ENCODE data around the gene PTPRN2. TPM values are rescaled to one million over a fixed set of nuclear protein-coding genes. Genes with fewer than 3 reads are reported as not detected.

Gene PTPRN2
- total RNA-seq, 1 experiment from 2014 or later = 0.11 TPM

DNA sequence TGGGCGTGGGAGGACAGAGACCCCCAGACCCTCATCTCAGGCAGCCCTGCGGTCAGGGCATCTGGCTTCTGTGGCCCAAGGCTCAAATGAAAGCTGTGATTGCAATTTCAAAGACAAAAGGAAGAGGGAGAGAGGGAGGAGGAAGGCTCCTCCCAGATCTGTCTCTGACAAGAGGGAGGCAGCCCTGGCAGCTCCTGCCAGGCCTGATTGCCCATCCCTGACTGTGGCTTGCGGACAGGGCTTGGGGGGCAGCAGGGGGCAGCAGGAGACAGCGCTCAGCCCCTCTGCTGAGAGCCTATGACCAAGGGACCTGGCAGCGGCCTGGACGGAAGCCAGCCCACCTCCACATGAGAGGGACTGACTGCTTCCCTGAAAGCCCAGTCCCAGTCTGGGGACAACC, 91.8 kb downstream of the PTPRN2 start:
- DNase-seq (ENCODE audit: low spot score) = peak; percentile 15
- H3K4me1 ChIP-seq (ENCODE audit: insufficient read depth, low read length, poor library complexity, severe bottlenecking) = no peaks in the 10 kb centered on the region
- POLR2A ChIA-PET (ENCODE audit: low non-redundant PET) = no interaction called here
- no peak overlapping the region for H3K27ac ChIP-seq (ENCODE audit: low read depth, low read length, poor library complexity, severe bottlenecking)
- no peak overlapping the region for H3K4me3 ChIP-seq (ENCODE audit: low read depth, low read length, poor library complexity, severe bottlenecking)
- no peaks in the 10 kb centered on the region for H3K27me3 ChIP-seq (replicated peaks; ENCODE audit: insufficient read depth, low read depth, low read length, poor library complexity)
- H3K36me3 ChIP-seq (ENCODE audit: insufficient read depth, low read length, poor library complexity, severe bottlenecking) = no peaks in the 10 kb centered on the region
- CTCF ChIA-PET = interaction anchor here (0.6 kb wide), 1 partner anchor 189 kb away, joined by 3 read pairs; no protein-coding TSS in a partner anchor
- H3K9me3 ChIP-seq (ENCODE audit: low read depth, low read length, poor library complexity, severe bottlenecking) = no peaks in the 10 kb centered on the region
- no TSS peak for BruUV-seq (replicated peaks)
- no peak for TF ChIP-seq CTCF (conservative IDR thresholded peaks at IDR 0.05; ENCODE audit: low read depth, low read length)
- no peak for TF ChIP-seq EZH2 (IDR thresholded peaks at IDR 0.05; ENCODE audit: borderline replicate concordance, low read depth, low read length, poor library complexity, severe bottlenecking)
- intact Hi-C loops (cut with micrococcal nuclease; ENCODE audit: unreplicated experiment) = no loop called here

GRCh38 chr7:158495216-158495615, 92.4 kb downstream of the PTPRN2 start:
- H3K4me1 ChIP-seq (ENCODE audit: insufficient read depth, low read length, poor library complexity, severe bottlenecking) = no peaks in the 10 kb centered on the region
- intact Hi-C loops (cut with micrococcal nuclease; ENCODE audit: unreplicated experiment) = no loop called here
- H3K4me3 ChIP-seq (ENCODE audit: low read depth, low read length, poor library complexity, severe bottlenecking) = no peak overlapping the region
- no peaks in the 10 kb centered on the region for H3K9me3 ChIP-seq (ENCODE audit: low read depth, low read length, poor library complexity, severe bottlenecking)
- no peaks in the 10 kb centered on the region for H3K36me3 ChIP-seq (ENCODE audit: insufficient read depth, low read length, poor library complexity, severe bottlenecking)
- H3K27ac ChIP-seq (ENCODE audit: low read depth, low read length, poor library complexity, severe bottlenecking) = no peak overlapping the region
- DNase-seq (ENCODE audit: low spot score) = no peak
- H3K27me3 ChIP-seq (replicated peaks; ENCODE audit: insufficient read depth, low read depth, low read length, poor library complexity) = no peaks in the 10 kb centered on the region
- TF ChIP-seq CTCF (conservative IDR thresholded peaks at IDR 0.05; ENCODE audit: low read depth, low read length) = no peak
- no peak for TF ChIP-seq EZH2 (IDR thresholded peaks at IDR 0.05; ENCODE audit: borderline replicate concordance, low read depth, low read length, poor library complexity, severe bottlenecking)
- no TSS peak for BruUV-seq (replicated peaks)
- CTCF ChIA-PET = interaction anchor here (0.6 kb wide), 1 partner anchor 190 kb away, joined by 3 read pairs; no protein-coding TSS in a partner anchor
- POLR2A ChIA-PET (ENCODE audit: low non-redundant PET) = no interaction called here

GRCh38 chr7:158494643-158495042, 93.0 kb downstream of the PTPRN2 start:
- no peak for DNase-seq (ENCODE audit: low spot score)
- no peak overlapping the region for H3K27ac ChIP-seq (ENCODE audit: low read depth, low read length, poor library complexity, severe bottlenecking)
- intact Hi-C loops (cut with micrococcal nuclease; ENCODE audit: unreplicated experiment) = no loop called here
- H3K36me3 ChIP-seq (ENCODE audit: insufficient read depth, low read length, poor library complexity, severe bottlenecking) = no peaks in the 10 kb centered on the region
- TF ChIP-seq CTCF (conservative IDR thresholded peaks at IDR 0.05; ENCODE audit: low read depth, low read length) (no peak), EZH2 (IDR thresholded peaks at IDR 0.05; ENCODE audit: borderline replicate concordance, low read depth, low read length, poor library complexity, severe bottlenecking) (no peak)
- no peak overlapping the region for H3K4me3 ChIP-seq (ENCODE audit: low read depth, low read length, poor library complexity, severe bottlenecking)
- H3K27me3 ChIP-seq (replicated peaks; ENCODE audit: insufficient read depth, low read depth, low read length, poor library complexity) = no peaks in the 10 kb centered on the region
- no TSS peak for BruUV-seq (replicated peaks)
- no peaks in the 10 kb centered on the region for H3K9me3 ChIP-seq (ENCODE audit: low read depth, low read length, poor library complexity, severe bottlenecking)
- ChIA-PET CTCF (no interaction called here), POLR2A (ENCODE audit: low non-redundant PET) (no interaction called here)
- H3K4me1 ChIP-seq (ENCODE audit: insufficient read depth, low read length, poor library complexity, severe bottlenecking) = no peaks in the 10 kb centered on the region

Data from A673 (cell line).